K562 (cell line): ENCODE measurements around the gene SHISA9.

Experiments
- BRF1 ChIP-seq: IDR thresholded peaks from 3 replicates; pipeline ENCODE4 v1.6.1; 2011; ENCODE audit warnings: borderline replicate concordance, mild to moderate bottlenecking; ENCODE audit not compliant: insufficient read length; ENCODE audit errors: extremely low read depth
- CCNT2 ChIP-seq: IDR thresholded peaks from 2 replicates; pipeline ENCODE4 v1.6.1; 2011; ENCODE audit warnings: borderline replicate concordance, low read depth, mild to moderate bottlenecking, moderate library complexity, mixed read lengths, low read length; ENCODE audit not compliant: insufficient read length; ENCODE audit errors: extremely low read depth
- DNMT1 ChIP-seq: fragments of 450-650 bp; IDR thresholded peaks from 2 replicates; pipeline ENCODE4 v1.6.1; 2016; ENCODE audit warnings: antibody characterized with exemption, mild to moderate bottlenecking
- JUN ChIP-seq, 2 experiments: sonication (generic) in 1 of 2; formaldehyde crosslinking in 1 of 2; IDR thresholded peaks; 2 replicates each; pipeline versions ENCODE4 v1.6.1 to v1.8.0; 2012 to 2022; ENCODE audit warnings: borderline replicate concordance in 2 of 2, mild to moderate bottlenecking in 2 of 2, improper control_type of control experiment in 1 of 2, low read depth in 1 of 2, low read length in 1 of 2, missing genetic modification reagents in 1 of 2
- SMARCE1 ChIP-seq: fragments of 450-650 bp; IDR thresholded peaks from 2 replicates; pipeline ENCODE4 v1.7.1; 2016; ENCODE audit warnings: mild to moderate bottlenecking
- STAT5A ChIP-seq: IDR thresholded peaks from 2 replicates; pipeline ENCODE4 v1.6.1; 2012; ENCODE audit warnings: low read length, inconsistent platforms, borderline replicate concordance
- ZNF212 ChIP-seq: fragments of 450-650 bp; formaldehyde crosslinking; IDR thresholded peaks from 2 replicates; pipeline ENCODE4 v1.4.0; 2020; ENCODE audit warnings: mild to moderate bottlenecking
- TF ChIP-seq, protein P1 (sequence below): sonication (generic); formaldehyde crosslinking; IDR thresholded peaks from 2 replicates; pipeline ENCODE4 v1.8.0; 2022; ENCODE audit warnings: mild to moderate bottlenecking, missing genetic modification reagents, borderline replicate concordance
- TF ChIP-seq, protein P2 (sequence below): fragments of 250-450 bp; sonication (Bioruptor Pico); IDR thresholded peaks from 2 replicates; pipeline ENCODE4 v1.8.0; 2022; ENCODE audit warnings: moderate library complexity, mild to moderate bottlenecking, inconsistent platforms
- TF ChIP-seq, protein P3 (sequence below), 3 experiments: IDR thresholded peaks in 2 of 3; conservative IDR thresholded peaks in 1 of 3; 2 replicates each; pipeline ENCODE4 v1.5.1; 2011 to 2012; ENCODE audit warnings: low read length in 3 of 3, mild to moderate bottlenecking in 3 of 3, control low read depth in 2 of 3, improper control_type of control experiment in 1 of 3, inconsistent platforms in 1 of 3, low read depth in 1 of 3, mixed read lengths in 1 of 3, moderate library complexity in 1 of 3; ENCODE audit not compliant: insufficient read depth in 2 of 3
- TF ChIP-seq, protein P4 (sequence below): fragments of 250-450 bp; sonication (Bioruptor Pico); IDR thresholded peaks from 2 replicates; pipeline ENCODE4 v1.9.0; 2021; ENCODE audit warnings: mild to moderate bottlenecking, inconsistent platforms

DNA sequence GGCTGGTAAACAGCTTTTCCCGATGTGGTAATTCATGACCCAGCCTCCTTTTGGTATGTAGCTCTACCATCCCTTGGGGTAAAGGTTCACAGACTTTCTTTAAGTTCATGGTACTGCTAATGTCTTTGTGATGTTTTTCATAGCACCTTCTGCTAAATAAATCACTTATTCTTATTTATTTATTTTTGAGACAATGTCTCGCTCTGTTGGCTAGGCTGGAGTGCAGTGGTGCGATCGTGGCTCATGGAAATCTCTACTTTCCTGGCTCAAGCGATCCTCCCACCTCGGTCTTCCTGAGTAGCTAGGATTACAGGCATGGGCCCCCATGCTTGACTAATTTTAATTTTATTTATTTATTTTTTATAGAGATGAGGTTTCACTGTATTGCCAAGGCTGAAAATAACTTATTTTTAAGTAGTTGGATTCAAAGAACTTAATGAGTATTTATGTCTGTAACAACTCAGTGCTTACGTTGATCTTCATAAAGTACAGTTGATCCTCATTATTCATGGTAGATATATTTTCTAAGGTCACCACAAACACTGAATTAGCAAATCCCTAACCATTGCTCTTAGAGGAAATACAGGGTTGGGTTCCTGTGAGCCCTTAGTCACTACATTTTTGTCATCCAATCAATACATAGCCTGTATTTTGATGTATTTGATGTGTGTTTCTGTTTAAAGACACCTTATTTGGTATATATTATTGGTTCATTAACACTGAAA, 97.1 kb downstream of the SHISA9 start:
- TF ChIP-seq, protein P1, sequence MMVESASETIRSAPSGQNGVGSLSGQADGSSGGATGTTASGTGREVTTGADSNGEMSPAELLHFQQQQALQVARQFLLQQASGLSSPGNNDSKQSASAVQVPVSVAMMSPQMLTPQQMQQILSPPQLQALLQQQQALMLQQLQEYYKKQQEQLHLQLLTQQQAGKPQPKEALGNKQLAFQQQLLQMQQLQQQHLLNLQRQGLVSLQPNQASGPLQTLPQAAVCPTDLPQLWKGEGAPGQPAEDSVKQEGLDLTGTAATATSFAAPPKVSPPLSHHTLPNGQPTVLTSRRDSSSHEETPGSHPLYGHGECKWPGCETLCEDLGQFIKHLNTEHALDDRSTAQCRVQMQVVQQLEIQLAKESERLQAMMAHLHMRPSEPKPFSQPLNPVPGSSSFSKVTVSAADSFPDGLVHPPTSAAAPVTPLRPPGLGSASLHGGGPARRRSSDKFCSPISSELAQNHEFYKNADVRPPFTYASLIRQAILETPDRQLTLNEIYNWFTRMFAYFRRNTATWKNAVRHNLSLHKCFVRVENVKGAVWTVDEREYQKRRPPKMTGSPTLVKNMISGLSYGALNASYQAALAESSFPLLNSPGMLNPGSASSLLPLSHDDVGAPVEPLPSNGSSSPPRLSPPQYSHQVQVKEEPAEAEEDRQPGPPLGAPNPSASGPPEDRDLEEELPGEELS: no peak
- TF ChIP-seq ZNF212: no peak
- TF ChIP-seq CCNT2: no peak
- TF ChIP-seq, protein P2, sequence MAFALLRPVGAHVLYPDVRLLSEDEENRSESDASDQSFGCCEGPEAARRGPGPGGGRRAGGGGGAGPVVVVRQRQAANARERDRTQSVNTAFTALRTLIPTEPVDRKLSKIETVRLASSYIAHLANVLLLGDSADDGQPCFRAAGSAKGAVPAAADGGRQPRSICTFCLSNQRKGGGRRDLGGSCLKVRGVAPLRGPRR: no peak
- TF ChIP-seq, protein P3, sequence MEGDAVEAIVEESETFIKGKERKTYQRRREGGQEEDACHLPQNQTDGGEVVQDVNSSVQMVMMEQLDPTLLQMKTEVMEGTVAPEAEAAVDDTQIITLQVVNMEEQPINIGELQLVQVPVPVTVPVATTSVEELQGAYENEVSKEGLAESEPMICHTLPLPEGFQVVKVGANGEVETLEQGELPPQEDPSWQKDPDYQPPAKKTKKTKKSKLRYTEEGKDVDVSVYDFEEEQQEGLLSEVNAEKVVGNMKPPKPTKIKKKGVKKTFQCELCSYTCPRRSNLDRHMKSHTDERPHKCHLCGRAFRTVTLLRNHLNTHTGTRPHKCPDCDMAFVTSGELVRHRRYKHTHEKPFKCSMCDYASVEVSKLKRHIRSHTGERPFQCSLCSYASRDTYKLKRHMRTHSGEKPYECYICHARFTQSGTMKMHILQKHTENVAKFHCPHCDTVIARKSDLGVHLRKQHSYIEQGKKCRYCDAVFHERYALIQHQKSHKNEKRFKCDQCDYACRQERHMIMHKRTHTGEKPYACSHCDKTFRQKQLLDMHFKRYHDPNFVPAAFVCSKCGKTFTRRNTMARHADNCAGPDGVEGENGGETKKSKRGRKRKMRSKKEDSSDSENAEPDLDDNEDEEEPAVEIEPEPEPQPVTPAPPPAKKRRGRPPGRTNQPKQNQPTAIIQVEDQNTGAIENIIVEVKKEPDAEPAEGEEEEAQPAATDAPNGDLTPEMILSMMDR (IDR thresholded peaks at IDR 0.05 in 2 of 3, conservative IDR thresholded peaks at IDR 0.05 in 1 of 3; ENCODE audit: insufficient read depth in 2 of 3, low read depth in 1 of 3, low read length in 3 of 3): no peak
- TF ChIP-seq JUN (IDR thresholded peaks at IDR 0.05; ENCODE audit: borderline replicate concordance, low read depth, low read length): no peak
- no peak for TF ChIP-seq JUN (CRISPR knock-in tag; IDR thresholded peaks at IDR 0.05; ENCODE audit: borderline replicate concordance)
- TF ChIP-seq, protein P4, sequence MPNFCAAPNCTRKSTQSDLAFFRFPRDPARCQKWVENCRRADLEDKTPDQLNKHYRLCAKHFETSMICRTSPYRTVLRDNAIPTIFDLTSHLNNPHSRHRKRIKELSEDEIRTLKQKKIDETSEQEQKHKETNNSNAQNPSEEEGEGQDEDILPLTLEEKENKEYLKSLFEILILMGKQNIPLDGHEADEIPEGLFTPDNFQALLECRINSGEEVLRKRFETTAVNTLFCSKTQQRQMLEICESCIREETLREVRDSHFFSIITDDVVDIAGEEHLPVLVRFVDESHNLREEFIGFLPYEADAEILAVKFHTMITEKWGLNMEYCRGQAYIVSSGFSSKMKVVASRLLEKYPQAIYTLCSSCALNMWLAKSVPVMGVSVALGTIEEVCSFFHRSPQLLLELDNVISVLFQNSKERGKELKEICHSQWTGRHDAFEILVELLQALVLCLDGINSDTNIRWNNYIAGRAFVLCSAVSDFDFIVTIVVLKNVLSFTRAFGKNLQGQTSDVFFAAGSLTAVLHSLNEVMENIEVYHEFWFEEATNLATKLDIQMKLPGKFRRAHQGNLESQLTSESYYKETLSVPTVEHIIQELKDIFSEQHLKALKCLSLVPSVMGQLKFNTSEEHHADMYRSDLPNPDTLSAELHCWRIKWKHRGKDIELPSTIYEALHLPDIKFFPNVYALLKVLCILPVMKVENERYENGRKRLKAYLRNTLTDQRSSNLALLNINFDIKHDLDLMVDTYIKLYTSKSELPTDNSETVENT (CRISPR knock-in tag): no peak
- no peak for TF ChIP-seq STAT5A
- no peak for TF ChIP-seq SMARCE1
- no peak for TF ChIP-seq BRF1
- no peak for TF ChIP-seq DNMT1
